K562 (cell line): ENCODE measurements around the gene APBB2. TPM values are rescaled to one million over a fixed set of nuclear protein-coding genes. Genes with fewer than 3 reads are reported as not detected.

Experiments used
- ATAC-seq: fragments of 200-7000 bp; cut with Tn5 transposase; 3 replicates; pipeline ENCODE4 v1.9.1; 2020; ENCODE audit warnings: moderate library complexity
- BruUV-seq: library from RNA; stranded (reverse); fragments of 400-500 nt; replicated peaks from 2 replicates; lab custom pipeline; 2021; lab: Mats Ljungman, UMichigan
- CTCF ChIA-PET: fragments of 300-600 bp; formaldehyde crosslinking; extraction: SDS; loops from one replicate; lab custom pipeline; 2021; ENCODE audit warnings: low intra/inter-chr PET ratio; lab: Yijun Ruan, JAX
- POLR2A ChIA-PET: fragments of 300-600, 350-650 bp; sonication (Branson Sonifier 250); formaldehyde crosslinking; extraction: SDS; loops from one replicate; lab custom pipeline; 2021; ENCODE audit warnings: antibody characterized with exemption, inconsistent platforms; lab: Yijun Ruan, JAX
- DNase-seq, 4 experiments: peaks; one replicate each; pipeline versions ENCODE4 v3.0.0 to v3.0.0-alpha.2; 2011 to 2018; ENCODE audit warnings: low spot score in 3 of 4, mixed read lengths in 3 of 4; ENCODE audit errors: extremely low read depth in 1 of 4
- FAIRE-seq: peaks from 2 replicates; lab custom pipeline; 2011; peaks lifted over from hg19 to GRCh38; lab: Jason Lieb, UNC
- H2AFZ ChIP-seq: 2 replicates; pipeline ENCODE4 v1.6.0; 2011; ENCODE audit warnings: low read depth, low read length, control low read depth, inconsistent platforms
- H3K27ac ChIP-seq: fragments of 200-600 bp; 3 replicates; pipeline ENCODE4 v1.8.0; 2011; ENCODE audit warnings: low read depth, mild to moderate bottlenecking, control low read depth, inconsistent platforms, low read length, moderate library complexity, mixed read lengths; ENCODE audit errors: extremely low read depth
- H3K27me3 ChIP-seq, 2 experiments: fragments of 300-600 bp in 1 of 2; 2 replicates in 1 of 2; 3 replicates in 1 of 2; pipeline versions ENCODE4 v1.6.0 to v1.8.0; 2011; ENCODE audit warnings: inconsistent platforms in 2 of 2, low read length in 2 of 2, mild to moderate bottlenecking in 1 of 2, mixed read lengths in 1 of 2, moderate library complexity in 1 of 2; ENCODE audit not compliant: control insufficient read depth in 2 of 2, insufficient read depth in 2 of 2
- H3K36me3 ChIP-seq: fragments of 300-600 bp; 3 replicates; pipeline ENCODE4 v1.8.0; 2011; ENCODE audit warnings: mild to moderate bottlenecking, low read length, inconsistent platforms; ENCODE audit not compliant: control insufficient read depth, insufficient read depth
- H3K4me1 ChIP-seq, 2 experiments: fragments of 200-600 bp in 1 of 2; replicated peaks in 1 of 2; 2 replicates in 1 of 2; 3 replicates in 1 of 2; pipeline versions ENCODE4 v1.5.1 to v1.8.0; 2011; ENCODE audit warnings: inconsistent platforms in 2 of 2, low read length in 2 of 2, mild to moderate bottlenecking in 1 of 2, mixed read lengths in 1 of 2, moderate library complexity in 1 of 2; ENCODE audit not compliant: control insufficient read depth in 2 of 2, insufficient read depth in 2 of 2
- H3K4me2 ChIP-seq: 2 replicates; pipeline ENCODE4 v1.6.1; 2011; ENCODE audit warnings: low read length, control low read depth, inconsistent platforms, mixed read lengths; ENCODE audit not compliant: insufficient read depth
- H3K4me3 ChIP-seq: fragments of 200-600 bp; sonication (generic), shearing (Covaris generic); 2 replicates; pipeline ENCODE4 v1.5.1; 2016; ENCODE audit warnings: control low read depth, inconsistent platforms
- H3K79me2 ChIP-seq: fragments of 200-600 bp; 3 replicates; pipeline ENCODE4 v1.8.0; 2011; ENCODE audit warnings: low read length, inconsistent platforms; ENCODE audit not compliant: control insufficient read depth, insufficient read depth
- H3K9ac ChIP-seq, 2 experiments: 2 replicates each; pipeline versions ENCODE4 v1.6.0 to v1.6.1; 2011; ENCODE audit warnings: low read depth in 2 of 2, low read length in 2 of 2, control low read depth in 1 of 2, inconsistent platforms in 1 of 2, mild to moderate bottlenecking in 1 of 2, mixed read lengths in 1 of 2; ENCODE audit not compliant: insufficient read depth in 1 of 2
- H3K9me1 ChIP-seq: one replicate; pipeline ENCODE4 v1.6.0; 2011; ENCODE audit warnings: inconsistent platforms, mild to moderate bottlenecking, low read length, moderate library complexity; ENCODE audit not compliant: control insufficient read depth, insufficient read depth
- H3K9me3 ChIP-seq: replicated peaks from 2 replicates; pipeline ENCODE4 v1.5.1; 2011; ENCODE audit warnings: low read depth, low read length, inconsistent platforms; ENCODE audit not compliant: control insufficient read depth, insufficient read depth
- H4K20me1 ChIP-seq: replicated peaks from 2 replicates; pipeline ENCODE4 v1.6.1; 2011; ENCODE audit warnings: low read length, inconsistent platforms, mixed read lengths; ENCODE audit not compliant: control insufficient read depth, insufficient read depth
- DNMT1 ChIP-seq: fragments of 450-650 bp; IDR thresholded peaks from 2 replicates; pipeline ENCODE4 v1.6.1; 2016; ENCODE audit warnings: antibody characterized with exemption, mild to moderate bottlenecking
- GATAD2A ChIP-seq: fragments of 450-650 bp; IDR thresholded peaks from 2 replicates; pipeline ENCODE4 v1.6.1; 2017
- HNRNPUL1 ChIP-seq: fragments of 200-400 bp; formaldehyde crosslinking; IDR thresholded peaks from 2 replicates; pipeline ENCODE4 v1.6.1; 2017; ENCODE audit warnings: low read length
- MTF1 ChIP-seq: fragments of 250-450 bp; sonication (Bioruptor Pico); IDR thresholded peaks from 2 replicates; pipeline ENCODE4 v1.9.0; 2021; ENCODE audit warnings: moderate library complexity, mild to moderate bottlenecking, inconsistent platforms, borderline replicate concordance
- SP2 ChIP-seq: IDR thresholded peaks from 2 replicates; pipeline ENCODE4 v1.6.1; 2011; ENCODE audit warnings: mild to moderate bottlenecking, low read depth, low read length, moderate library complexity; ENCODE audit not compliant: poor library complexity, severe bottlenecking; ENCODE audit errors: extremely low read depth
- ZNF133 ChIP-seq: fragments of 250-450 bp; sonication (Bioruptor Pico); IDR thresholded peaks from 2 replicates; pipeline ENCODE4 v1.4.0; 2020; ENCODE audit warnings: mild to moderate bottlenecking
- WGBS: fragments of 100-300 bp; shearing (Covaris generic); methylation state at CpG from one replicate; pipeline ENCODE4 v1.1.6; 2016; ENCODE audit warnings: low coverage, mixed read lengths; ENCODE audit not compliant: insufficient coverage; ENCODE audit errors: missing lambda C conversion rate; 5-methylcytosine and 5-hydroxymethylcytosine counted together
- in situ Hi-C: fragments of 300-500 bp; cut with MboI; formaldehyde crosslinking; loops from 4 replicates; pipeline ENCODE4 v1.15.0; 2018; ENCODE audit warnings: inconsistent platforms, mixed read lengths
- intact Hi-C: fragments of 100-400 bp; cut with micrococcal nuclease; formaldehyde crosslinking; loops from 2 replicates; pipeline ENCODE4 v1.14.2; 2022
- polyA plus RNA-seq, 8 experiments: library from polyadenylated mRNA; depleted of rRNA in 4 of 8; stranded (reverse) in 5 of 8; unstranded in 3 of 8; fragments of >200 nt; fragmentation: Nextera tagmentation in 2 of 8; fragmentation: Illumina TruSeq in 1 of 8; extraction: Ambion mirVana in 2 of 8; extraction: Trizol in 1 of 8; gene quantifications; 2 replicates each; pipeline versions ENCODE4 v1.2.1 to v1.2.3, GENCODE V29; 2011 to 2014; ENCODE audit warnings: inconsistent platforms in 1 of 8, missing spikeins in 1 of 8
- total RNA-seq, 7 experiments: library from RNA; depleted of rRNA in 6 of 7; stranded (reverse); fragments of >200 nt in 6 of 7; fragmentation: Illumina TruSeq in 2 of 7; extraction: Trizol in 2 of 7; gene quantifications; 2 replicates each; pipeline versions ENCODE4 v1.2.1 to v1.2.3, GENCODE V29; 2011 to 2021; ENCODE audit warnings: low replicate concordance in 1 of 7
- TF ChIP-seq, protein P1 (sequence below): fragments of 450-650 bp; IDR thresholded peaks from 2 replicates; pipeline ENCODE4 v1.6.1; 2016; ENCODE audit warnings: low read depth

APBB2 gene
- total and polyA plus RNA-seq, 9 of the 15 experiments (the other 6 are each of a cell fraction or from before 2014, with no cell fraction given): 0.08 to 2.1 (median 1.4) TPM

DNA sequence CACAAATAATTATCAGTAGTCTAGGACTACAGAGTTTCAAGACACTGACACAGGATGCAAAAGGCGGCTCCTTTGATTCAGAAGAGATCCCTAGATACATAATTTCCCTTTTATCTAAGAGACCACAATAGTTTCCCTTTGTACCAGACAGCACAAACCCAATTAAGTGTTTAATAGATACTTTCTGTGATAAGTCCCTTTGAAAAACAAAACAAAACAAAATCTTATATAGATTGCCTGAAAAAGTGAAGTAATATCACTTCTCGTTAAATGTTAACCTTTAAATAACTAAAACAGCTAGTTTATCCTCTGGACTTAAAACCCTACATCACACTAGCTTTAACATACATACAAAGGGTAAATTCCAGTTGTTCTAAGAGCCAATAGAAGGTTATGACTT lies 49.9 kb downstream of the APBB2 start:
- Histone ChIP-seq H4K20me1 (no peaks in the 10 kb centered on the region), H3K9me3 (no peaks in the 10 kb centered on the region), H3K36me3 (no peaks in the 10 kb centered on the region), H3K9me1 (no peaks in the 10 kb centered on the region), H3K27me3 (no peaks in the 10 kb centered on the region; a peak in 3 of 5 replicates), H3K4me3 (no peak overlapping the region), H3K27ac (no peak overlapping the region), H3K79me2 (no peaks in the 10 kb centered on the region), H2AFZ (no peak overlapping the region), H3K9ac (no peak overlapping the region), H3K4me1 (no peaks in the 10 kb centered on the region), H3K4me2 (no peak overlapping the region)
- intact Hi-C loops (no loop called here), in situ Hi-C loops (no loop called here)
- POLR2A ChIA-PET: no interaction called here
- 3% methylated on average over 2 of the region's 2 CpGs for WGBS
- FAIRE-seq (no peak), ATAC-seq (no peak), DNase-seq (no peak)
- CTCF ChIA-PET: no interaction called here
- TF ChIP-seq MTF1 (CRISPR knock-in tag) (no peak), SP2 (no peak)
- BruUV-seq: no TSS peak

DNA sequence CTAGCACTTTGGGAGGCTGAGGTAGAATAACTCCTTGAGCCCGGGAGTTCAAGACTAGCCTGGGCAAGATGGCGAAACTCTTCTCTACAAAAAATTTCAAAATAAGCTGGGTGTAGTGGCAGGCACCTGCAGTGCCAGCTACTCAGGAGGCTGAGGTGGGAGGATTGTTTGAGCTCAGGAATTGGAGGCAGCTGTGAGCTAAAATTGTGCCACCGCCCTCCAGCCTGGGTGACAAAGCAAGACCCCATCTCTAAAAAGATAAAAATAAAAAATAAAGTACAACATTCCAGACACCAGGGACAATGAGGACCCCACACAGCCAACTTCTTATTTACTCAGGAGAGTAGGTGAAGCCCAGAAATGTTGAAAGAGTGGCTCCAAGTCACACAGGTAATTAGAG lies 53.0 kb downstream of the APBB2 start:
- peaks cover 0 to 6% of the 10 kb centered on the region in 2 experiments; a peak in 3 of 5 replicates for H3K27me3 ChIP-seq
- H3K9ac ChIP-seq: no peak overlapping the region
- no peak overlapping the region for H3K4me2 ChIP-seq
- ChIA-PET CTCF (interaction anchor here (0.6 kb wide), 1 partner anchor 92 kb away, joined by 4 read pairs; no protein-coding TSS in a partner anchor), POLR2A (no interaction called here)
- FAIRE-seq (no peak), ATAC-seq (no peak), DNase-seq (no peak)
- no peaks in the 10 kb centered on the region; the same call in 1 of the 2 replicates for H4K20me1 ChIP-seq
- no peaks in the 10 kb centered on the region for H3K9me1 ChIP-seq
- BruUV-seq: no TSS peak
- in situ Hi-C loops: no loop called here
- H3K4me3 ChIP-seq: no peak overlapping the region
- no peak overlapping the region for H2AFZ ChIP-seq
- WGBS: 2% methylated on average over 3 of the region's 3 CpGs
- intact Hi-C loops: no loop called here
- no peaks in the 10 kb centered on the region for H3K79me2 ChIP-seq
- no peaks in the 10 kb centered on the region for H3K4me1 ChIP-seq
- no peaks in the 10 kb centered on the region for H3K36me3 ChIP-seq
- H3K9me3 ChIP-seq: no peaks in the 10 kb centered on the region
- no peak overlapping the region for H3K27ac ChIP-seq
- no peak for TF ChIP-seq GATAD2A
- TF ChIP-seq DNMT1: no peak
- TF ChIP-seq HNRNPUL1: no peak
- no peak for TF ChIP-seq ZNF133 (CRISPR knock-in tag)
- TF ChIP-seq, protein P1, sequence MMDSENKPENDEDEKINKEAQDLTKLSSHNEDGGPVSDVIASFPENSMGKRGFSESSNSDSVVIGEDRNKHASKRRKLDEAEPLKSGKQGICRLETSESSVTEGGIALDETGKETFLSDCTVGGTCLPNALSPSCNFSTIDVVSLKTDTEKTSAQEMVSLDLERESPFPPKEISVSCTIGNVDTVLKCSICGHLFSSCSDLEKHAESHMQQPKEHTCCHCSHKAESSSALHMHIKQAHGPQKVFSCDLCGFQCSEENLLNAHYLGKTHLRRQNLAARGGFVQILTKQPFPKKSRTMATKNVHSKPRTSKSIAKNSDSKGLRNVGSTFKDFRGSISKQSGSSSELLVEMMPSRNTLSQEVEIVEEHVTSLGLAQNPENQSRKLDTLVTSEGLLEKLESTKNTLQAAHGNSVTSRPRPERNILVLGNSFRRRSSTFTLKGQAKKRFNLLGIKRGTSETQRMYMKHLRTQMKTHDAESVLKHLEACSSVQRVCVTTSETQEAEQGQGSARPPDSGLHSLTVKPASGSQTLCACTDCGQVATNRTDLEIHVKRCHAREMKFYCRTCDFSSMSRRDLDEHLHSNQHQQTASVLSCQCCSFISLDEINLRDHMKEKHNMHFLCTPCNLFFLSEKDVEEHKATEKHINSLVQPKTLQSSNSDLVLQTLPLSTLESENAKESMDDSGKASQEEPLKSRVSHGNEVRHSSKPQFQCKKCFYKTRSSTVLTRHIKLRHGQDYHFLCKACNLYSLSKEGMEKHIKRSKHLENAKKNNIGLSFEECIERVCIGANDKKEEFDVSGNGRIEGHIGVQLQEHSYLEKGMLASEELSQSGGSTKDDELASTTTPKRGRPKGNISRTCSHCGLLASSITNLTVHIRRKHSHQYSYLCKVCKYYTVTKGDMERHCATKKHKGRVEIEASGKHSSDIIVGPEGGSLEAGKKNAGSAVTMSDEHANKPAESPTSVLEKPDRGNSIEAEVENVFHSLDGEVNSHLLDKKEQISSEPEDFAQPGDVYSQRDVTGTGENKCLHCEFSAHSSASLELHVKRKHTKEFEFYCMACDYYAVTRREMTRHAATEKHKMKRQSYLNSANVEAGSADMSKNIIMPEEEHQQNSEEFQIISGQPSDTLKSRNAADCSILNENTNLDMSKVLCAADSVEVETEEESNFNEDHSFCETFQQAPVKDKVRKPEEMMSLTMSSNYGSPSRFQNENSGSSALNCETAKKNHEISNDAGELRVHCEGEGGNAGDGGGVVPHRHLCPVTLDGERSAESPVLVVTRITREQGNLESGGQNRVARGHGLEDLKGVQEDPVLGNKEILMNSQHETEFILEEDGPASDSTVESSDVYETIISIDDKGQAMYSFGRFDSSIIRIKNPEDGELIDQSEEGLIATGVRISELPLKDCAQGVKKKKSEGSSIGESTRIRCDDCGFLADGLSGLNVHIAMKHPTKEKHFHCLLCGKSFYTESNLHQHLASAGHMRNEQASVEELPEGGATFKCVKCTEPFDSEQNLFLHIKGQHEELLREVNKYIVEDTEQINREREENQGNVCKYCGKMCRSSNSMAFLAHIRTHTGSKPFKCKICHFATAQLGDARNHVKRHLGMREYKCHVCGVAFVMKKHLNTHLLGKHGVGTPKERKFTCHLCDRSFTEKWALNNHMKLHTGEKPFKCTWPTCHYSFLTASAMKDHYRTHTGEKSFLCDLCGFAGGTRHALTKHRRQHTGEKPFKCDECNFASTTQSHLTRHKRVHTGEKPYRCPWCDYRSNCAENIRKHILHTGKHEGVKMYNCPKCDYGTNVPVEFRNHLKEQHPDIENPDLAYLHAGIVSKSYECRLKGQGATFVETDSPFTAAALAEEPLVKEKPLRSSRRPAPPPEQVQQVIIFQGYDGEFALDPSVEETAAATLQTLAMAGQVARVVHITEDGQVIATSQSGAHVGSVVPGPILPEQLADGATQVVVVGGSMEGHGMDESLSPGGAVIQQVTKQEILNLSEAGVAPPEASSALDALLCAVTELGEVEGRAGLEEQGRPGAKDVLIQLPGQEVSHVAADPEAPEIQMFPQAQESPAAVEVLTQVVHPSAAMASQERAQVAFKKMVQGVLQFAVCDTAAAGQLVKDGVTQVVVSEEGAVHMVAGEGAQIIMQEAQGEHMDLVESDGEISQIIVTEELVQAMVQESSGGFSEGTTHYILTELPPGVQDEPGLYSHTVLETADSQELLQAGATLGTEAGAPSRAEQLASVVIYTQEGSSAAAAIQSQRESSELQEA: no peak
